Neural cell (in vitro differentiated cells): Measurements from ENCODE around the gene HOXA5. TPM values are rescaled to one million over a fixed set of nuclear protein-coding genes. Genes with fewer than 3 reads are reported as not detected.

Experiments
- H2AFZ ChIP-seq: fragments of 200-600, 300-800 bp; sonication (generic), shearing (Covaris generic); 2 replicates; pipeline ENCODE4 v1.6.0; 2014; ENCODE audit warnings: low read depth, mild to moderate bottlenecking, antibody characterized with exemption, low read length, moderate library complexity
- H3F3A ChIP-seq: fragments of 200-600 bp; shearing (Covaris generic); 2 replicates; pipeline ENCODE4 v1.6.1; 2016; ENCODE audit warnings: mild to moderate bottlenecking, moderate library complexity, mixed read lengths, antibody characterized with exemption, low read length; ENCODE audit not compliant: insufficient read depth, poor library complexity, severe bottlenecking
- H3K27ac ChIP-seq: fragments of 200-600, 300-800 bp; sonication (generic), shearing (Covaris generic); 2 replicates; pipeline ENCODE4 v1.5.1; 2014; ENCODE audit warnings: mild to moderate bottlenecking, low read length, moderate library complexity
- H3K27me3 ChIP-seq: fragments of 300-800, 200-600 bp; sonication (generic), shearing (Covaris generic); 2 replicates; pipeline ENCODE4 v1.6.0; 2014; ENCODE audit warnings: mild to moderate bottlenecking, low read depth, low read length, moderate library complexity; ENCODE audit not compliant: insufficient read depth
- H3K36me3 ChIP-seq: fragments of 300-800, 200-600 bp; sonication (generic), shearing (Covaris generic); 2 replicates; pipeline ENCODE4 v1.5.1; 2014; ENCODE audit warnings: mild to moderate bottlenecking, antibody characterized with exemption, low read length, moderate library complexity; ENCODE audit not compliant: insufficient read depth
- H3K4me2 ChIP-seq: fragments of 300-800, 200-600 bp; sonication (generic), shearing (Covaris generic); 2 replicates; pipeline ENCODE4 v1.6.0; 2014; ENCODE audit warnings: mild to moderate bottlenecking, low read length
- H3K4me3 ChIP-seq: fragments of 300-800, 200-600 bp; sonication (generic), shearing (Covaris generic); 2 replicates; pipeline ENCODE4 v1.5.1; 2014; ENCODE audit warnings: mild to moderate bottlenecking, low read length, moderate library complexity
- H3K79me2 ChIP-seq: fragments of 200-600 bp; shearing (Covaris generic); replicated peaks from 2 replicates; pipeline ENCODE4 v1.6.0; 2014; ENCODE audit warnings: mild to moderate bottlenecking, low read length, moderate library complexity; ENCODE audit not compliant: insufficient read depth
- H3K9ac ChIP-seq: fragments of 300-800, 200-600 bp; sonication (generic), shearing (Covaris generic); 2 replicates; pipeline ENCODE4 v1.6.1; 2016; ENCODE audit warnings: mild to moderate bottlenecking, low read length, mixed read lengths
- H3K9me2 ChIP-seq: fragments of 200-600 bp; shearing (Covaris generic); 2 replicates; pipeline ENCODE4 v1.6.1; 2016; ENCODE audit warnings: mild to moderate bottlenecking, low read length, mixed read lengths; ENCODE audit not compliant: insufficient read depth
- H3K9me3 ChIP-seq: fragments of 200-600, 300-800 bp; sonication (generic), shearing (Covaris generic); 2 replicates; pipeline ENCODE4 v1.6.1; 2016; ENCODE audit warnings: mild to moderate bottlenecking, mixed run types, low read length, moderate library complexity, mixed read lengths
- H4K20me1 ChIP-seq: fragments of 200-600 bp; shearing (Covaris generic); 2 replicates; pipeline ENCODE4 v1.6.1; 2016; ENCODE audit warnings: mild to moderate bottlenecking, mixed run types; ENCODE audit not compliant: insufficient read depth
- CTCF ChIP-seq: fragments of 450-650 bp; IDR thresholded peaks from 2 replicates; pipeline ENCODE4 v1.5.1; 2014; ENCODE audit warnings: antibody characterized with exemption, mild to moderate bottlenecking, moderate library complexity; ENCODE audit not compliant: poor library complexity, severe bottlenecking
- EZH2 ChIP-seq: fragments of 200-600, 300-800 bp; shearing (Covaris generic), sonication (generic); IDR thresholded peaks from 2 replicates; pipeline ENCODE4 v1.6.1; 2014; ENCODE audit warnings: antibody characterized with exemption, low read length, borderline replicate concordance, mild to moderate bottlenecking; ENCODE audit not compliant: insufficient read depth, poor library complexity, severe bottlenecking
- MXI1 ChIP-seq: fragments of 450-650 bp; conservative IDR thresholded peaks from 2 replicates; pipeline ENCODE4 v1.6.1; 2014; ENCODE audit warnings: antibody characterized with exemption, mild to moderate bottlenecking; ENCODE audit not compliant: poor library complexity, severe bottlenecking
- POLR2AphosphoS5 ChIP-seq: IDR thresholded peaks from 2 replicates; pipeline ENCODE4 v1.6.1; 2012
- RAD21 ChIP-seq: fragments of 450-650 bp; conservative IDR thresholded peaks from 2 replicates; pipeline ENCODE4 v1.6.1; 2014; ENCODE audit warnings: antibody characterized with exemption, mild to moderate bottlenecking, moderate library complexity
- REST ChIP-seq: IDR thresholded peaks from 2 replicates; pipeline ENCODE4 v1.6.1; 2012; ENCODE audit warnings: borderline replicate concordance
- SMC3 ChIP-seq: fragments of 450-650 bp; conservative IDR thresholded peaks from 2 replicates; pipeline ENCODE4 v1.6.1; 2014; ENCODE audit warnings: antibody characterized with exemption, mild to moderate bottlenecking, moderate library complexity; ENCODE audit not compliant: poor library complexity
- TAF1 ChIP-seq: IDR thresholded peaks from 2 replicates; pipeline ENCODE4 v1.6.1; 2012; ENCODE audit warnings: low read depth
- polyA plus RNA-seq: library from polyadenylated mRNA; depleted of rRNA; stranded (reverse); fragments of >200 nt; gene quantifications from 2 replicates; pipeline ENCODE4 v1.2.3, GENCODE V29; 2014

HOXA5 gene
- polyA plus RNA-seq, 1 donor from 2014 or later, result not detected

GRCh38 chr7:27143950-27144780, 684 bp upstream of the HOXA5 start:
- H3K36me3 ChIP-seq, result no peaks in the 10 kb centered on the region
- H3F3A ChIP-seq, result no peaks in the 10 kb centered on the region
- no peak overlapping the region for H3K9ac ChIP-seq
- H3K9me3 ChIP-seq, result peaks cover 40% of the 10 kb centered on the region
- no peaks in the 10 kb centered on the region for H3K79me2 ChIP-seq
- no peak overlapping the region for H3K4me2 ChIP-seq
- H2AFZ ChIP-seq, result no peak overlapping the region
- no peaks in the 10 kb centered on the region for H3K9me2 ChIP-seq
- TF ChIP-seq CTCF, result no peak
- TF ChIP-seq MXI1, result no peak
- TF ChIP-seq EZH2, result peak; percentile 38
- no peak for TF ChIP-seq SMC3
- no peaks in the 10 kb centered on the region for H4K20me1 ChIP-seq
- peak overlapping the region; percentile 59 for H3K4me3 ChIP-seq
- no peak overlapping the region for H3K27ac ChIP-seq
- peaks cover 100% of the 10 kb centered on the region for H3K27me3 ChIP-seq

GRCh38 chr7:27142580-27143022, 880 bp downstream of the HOXA5 start:
- no peaks in the 10 kb centered on the region for H4K20me1 ChIP-seq
- peaks cover 40% of the 10 kb centered on the region for H3K9me3 ChIP-seq
- no peak overlapping the region for H2AFZ ChIP-seq
- H3K36me3 ChIP-seq, result no peaks in the 10 kb centered on the region
- H3F3A ChIP-seq, result no peaks in the 10 kb centered on the region
- H3K4me2 ChIP-seq, result no peak overlapping the region
- peak overlapping the region; percentile 59 for H3K4me3 ChIP-seq
- no peaks in the 10 kb centered on the region for H3K79me2 ChIP-seq
- H3K9ac ChIP-seq, result no peak overlapping the region
- no peak overlapping the region for H3K27ac ChIP-seq
- TF ChIP-seq MXI1 (no peak), EZH2 (peak; percentile 71)
- H3K27me3 ChIP-seq, result peaks cover 100% of the 10 kb centered on the region
- H3K9me2 ChIP-seq, result no peaks in the 10 kb centered on the region

- no peak overlapping the region for H3K4me3 ChIP-seq
- no peaks in the 10 kb centered on the region for H3F3A ChIP-seq
- TF ChIP-seq REST (no peak), TAF1 (no peak), RAD21 (no peak), EZH2 (no peak), SMC3 (no peak), MXI1 (no peak), POLR2AphosphoS5 (no peak)
- no peaks in the 10 kb centered on the region for H3K36me3 ChIP-seq
- H3K9me2 ChIP-seq, result no peaks in the 10 kb centered on the region
- H2AFZ ChIP-seq, result no peak overlapping the region
- H3K27ac ChIP-seq, result no peak overlapping the region
- peaks cover 35% of the 10 kb centered on the region for H3K9me3 ChIP-seq
- H4K20me1 ChIP-seq, result no peaks in the 10 kb centered on the region
- H3K9ac ChIP-seq, result no peak overlapping the region
- H3K79me2 ChIP-seq, result no peaks in the 10 kb centered on the region
- H3K27me3 ChIP-seq, result peaks cover 100% of the 10 kb centered on the region
- no peak overlapping the region for H3K4me2 ChIP-seq
These were observed 1.4 kb downstream of the HOXA5 start for GRCh38 chr7:27141923-27142579.
